Prostate gland (tissue), 2 donors: ENCODE measurements around the gene SLC22A12.

Experiments
- CTCF ChIP-seq, 4 experiments: fragments of 200-600 bp in 2 of 4; fragments of 450-650 bp in 2 of 4; sonication (generic) in 2 of 4; IDR thresholded peaks; 1 replicate in 3 of 4; 2 replicates in 1 of 4; pipeline ENCODE4 v1.5.1; 2016 to 2019; ENCODE audit warnings: antibody characterized with exemption in 4 of 4, mild to moderate bottlenecking in 2 of 4, moderate library complexity in 2 of 4
- POLR2A ChIP-seq: fragments of 450-650 bp; IDR thresholded peaks from one replicate; pipeline ENCODE4 v1.6.1; 2016; ENCODE audit warnings: antibody characterized with exemption, mild to moderate bottlenecking
- POLR2AphosphoS5 ChIP-seq: sonication (generic); formaldehyde crosslinking; IDR thresholded peaks from one replicate; pipeline ENCODE4 v1.6.1; 2017; ENCODE audit warnings: antibody characterized with exemption

- TF ChIP-seq CTCF (IDR thresholded peaks at IDR 0.05) (no peak), POLR2A (no peak), POLR2AphosphoS5 (no peak)
These were observed 26.6 kb upstream of the SLC22A12 start for GRCh38 chr11:64564419-64564818.
